MM.1S (cell line): ENCODE data around the gene OR2T1.
"Not testable (repeated sequence)": the region's sequence is repeated elsewhere in the genome, so short reads cannot be mapped to it uniquely, and the experiment has no call there.

Source experiments
- EZH2 ChIP-seq: fragments of 300-600 bp; sonication (generic); optimal IDR thresholded peaks from 2 replicates; pipeline ENCODE3; 2017; ENCODE audit warnings: low read depth, mild to moderate bottlenecking, antibody characterized with exemption, low read length, mixed read lengths
- EZH2phosphoT487 ChIP-seq: fragments of 300-600 bp; sonication (generic); IDR thresholded peaks from 2 replicates; pipeline ENCODE4 v1.6.1; 2018; ENCODE audit warnings: antibody characterized with exemption, low read length

DNA sequence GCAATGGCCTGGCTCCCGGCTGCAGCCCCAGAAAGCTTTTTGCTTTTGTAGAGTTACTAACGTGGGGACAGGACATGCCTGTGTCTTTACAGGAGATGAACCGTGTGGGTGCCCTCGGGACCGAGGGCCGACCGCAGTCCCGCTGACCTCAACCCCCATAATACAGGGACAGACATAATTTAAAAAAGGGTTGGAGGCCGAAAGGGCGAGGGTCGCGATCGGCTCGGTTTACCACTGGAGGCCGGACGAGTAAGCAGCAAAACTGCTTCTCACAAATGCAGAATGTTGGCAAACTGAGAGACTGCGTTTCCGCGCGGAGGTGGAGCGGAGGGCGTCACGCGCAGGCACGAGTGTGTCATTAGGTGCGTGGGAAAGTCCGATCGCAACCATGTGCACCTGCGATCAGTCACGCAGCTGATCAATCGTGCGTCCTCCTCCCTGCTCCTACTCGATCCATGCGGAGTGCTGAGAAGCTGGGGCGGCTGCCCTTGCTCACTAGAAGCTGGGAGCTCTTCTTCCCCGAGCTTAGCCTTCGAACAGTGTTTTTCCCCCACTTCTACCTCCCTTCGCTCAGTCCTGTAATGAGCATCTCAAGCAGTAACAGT is 31.1 kb downstream of the OR2T1 start:
- TF ChIP-seq EZH2, EZH2phosphoT487: not testable (repeated sequence)
